ENCODE measurements around the gene C3orf70. TPM values are rescaled to one million over a fixed set of nuclear protein-coding genes. Genes with fewer than 3 reads are reported as not detected.

C3orf70 gene
- total RNA-seq, 1 donor from 2014 or later = 3.2 TPM

DNA sequence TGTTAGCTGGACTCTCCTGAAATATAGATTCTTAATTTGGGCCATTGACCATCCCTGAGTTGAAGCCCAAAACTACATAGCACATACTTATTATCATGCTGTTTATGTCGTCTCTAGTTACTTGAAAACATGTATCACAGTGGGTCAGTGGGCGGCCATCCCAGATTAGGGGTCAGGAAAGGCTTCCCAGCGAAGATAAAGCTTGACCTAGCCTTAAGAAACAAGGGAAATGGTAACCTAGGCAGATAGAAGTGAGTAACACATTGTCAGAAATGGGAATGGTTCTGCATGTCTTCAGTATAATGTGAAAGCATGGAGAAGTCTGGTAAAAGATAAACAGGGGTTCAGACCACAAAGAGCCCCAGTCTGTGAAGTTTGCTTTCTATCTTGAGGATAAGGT lies 124.7 kb downstream of the C3orf70 start:
- Mint-ChIP-seq H3K36me3 (peaks cover 33% of the 10 kb centered on the region), H3K9me3 (peaks cover 4% of the 10 kb centered on the region), H3K4me1 (no peaks in the 10 kb centered on the region), H3K27me3 (ENCODE audit: low read depth) (no peaks in the 10 kb centered on the region), H3K4me3 (no peak overlapping the region), H3K27ac (no peak overlapping the region)
- no peak for DNase-seq (ENCODE audit: low spot score in 2 of 2, unreplicated experiment in 2 of 2)
- TF ChIP-seq, protein P1, sequence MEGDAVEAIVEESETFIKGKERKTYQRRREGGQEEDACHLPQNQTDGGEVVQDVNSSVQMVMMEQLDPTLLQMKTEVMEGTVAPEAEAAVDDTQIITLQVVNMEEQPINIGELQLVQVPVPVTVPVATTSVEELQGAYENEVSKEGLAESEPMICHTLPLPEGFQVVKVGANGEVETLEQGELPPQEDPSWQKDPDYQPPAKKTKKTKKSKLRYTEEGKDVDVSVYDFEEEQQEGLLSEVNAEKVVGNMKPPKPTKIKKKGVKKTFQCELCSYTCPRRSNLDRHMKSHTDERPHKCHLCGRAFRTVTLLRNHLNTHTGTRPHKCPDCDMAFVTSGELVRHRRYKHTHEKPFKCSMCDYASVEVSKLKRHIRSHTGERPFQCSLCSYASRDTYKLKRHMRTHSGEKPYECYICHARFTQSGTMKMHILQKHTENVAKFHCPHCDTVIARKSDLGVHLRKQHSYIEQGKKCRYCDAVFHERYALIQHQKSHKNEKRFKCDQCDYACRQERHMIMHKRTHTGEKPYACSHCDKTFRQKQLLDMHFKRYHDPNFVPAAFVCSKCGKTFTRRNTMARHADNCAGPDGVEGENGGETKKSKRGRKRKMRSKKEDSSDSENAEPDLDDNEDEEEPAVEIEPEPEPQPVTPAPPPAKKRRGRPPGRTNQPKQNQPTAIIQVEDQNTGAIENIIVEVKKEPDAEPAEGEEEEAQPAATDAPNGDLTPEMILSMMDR (IDR thresholded peaks at IDR 0.05; ENCODE audit: unreplicated experiment) = no peak

Other genes with a start within 250 kb of the C3orf70 start
- 5.0 to 7.8 TPM (median 5.9 TPM) in 3 replicates for gene EHHADH, start 101.0 kb upstream of the C3orf70 start, total RNA-seq
- 40.3 to 42.7 TPM (median 40.3 TPM) in 3 replicates for gene MAP3K13, start 210.1 kb upstream of the C3orf70 start, total RNA-seq